ENCODE results near the gene MLF2.

Gene MLF2

GRCh38 chr12:6752921-6753771 is at the start of gene MLF2:
TSS of gene MLF2 (minus strand) at chr12:6753141. CDS start at chr12:6752334, 807 bp downstream.
- no peaks in the 10 kb centered on the region for H3K27me3 ChIP-seq (ENCODE audit: control insufficient read depth in 1 of 2, insufficient read depth in 2 of 2, low read length in 2 of 2)
- peak within 1 kb of the TSS; percentile 100 for H3K27ac ChIP-seq (ENCODE audit: low read depth, low read length)
- peaks cover 38% of the 10 kb centered on the region for H3K36me3 ChIP-seq (ENCODE audit: insufficient read depth, low read length)
- peaks cover 12% of the 10 kb centered on the region for H3K4me1 ChIP-seq (ENCODE audit: insufficient read depth, low read length)
- peak within 1 kb of the TSS; percentile 69 for H3K9ac ChIP-seq (ENCODE audit: low read length)
- peak within 1 kb of the TSS; percentile 52 to 80 for H3K4me3 ChIP-seq (ENCODE audit: low read depth in 1 of 2, low read length in 2 of 2)
- H3K9me3 ChIP-seq (ENCODE audit: low read length): no peaks in the 10 kb centered on the region

GRCh38 chr12:6799147-6799546 is 46.2 kb upstream of the MLF2 start:
- H3K9ac ChIP-seq (ENCODE audit: low read length): no peak overlapping the region
- no peak overlapping the region for H3K4me3 ChIP-seq (ENCODE audit: low read depth in 1 of 2, low read length in 2 of 2)
- no peaks in the 10 kb centered on the region for H3K4me1 ChIP-seq (ENCODE audit: insufficient read depth, low read length)
- H3K27me3 ChIP-seq (ENCODE audit: control insufficient read depth in 1 of 2, insufficient read depth in 2 of 2, low read length in 2 of 2): no peaks in the 10 kb centered on the region
- H3K9me3 ChIP-seq (ENCODE audit: low read length): no peaks in the 10 kb centered on the region
- no peaks in the 10 kb centered on the region for H3K36me3 ChIP-seq (ENCODE audit: insufficient read depth, low read length)
- no peak overlapping the region for H3K27ac ChIP-seq (ENCODE audit: low read depth, low read length)

- Histone ChIP-seq H3K4me1 (ENCODE audit: insufficient read depth, low read length) (no peaks in the 10 kb centered on the region), H3K9me3 (ENCODE audit: low read length) (no peaks in the 10 kb centered on the region), H3K36me3 (ENCODE audit: insufficient read depth, low read length) (no peaks in the 10 kb centered on the region), H3K4me3 (ENCODE audit: low read depth in 1 of 2, low read length in 2 of 2) (no peak overlapping the region), H3K9ac (ENCODE audit: low read length) (no peak overlapping the region), H3K27ac (ENCODE audit: low read depth, low read length) (no peak overlapping the region), H3K27me3 (ENCODE audit: control insufficient read depth in 1 of 2, insufficient read depth in 2 of 2, low read length in 2 of 2) (no peaks in the 10 kb centered on the region)
Measured at GRCh38 chr12:6796576-6796975, 43.6 kb upstream of the MLF2 start.

GRCh38 chr12:6795088-6795487 is 42.1 kb upstream of the MLF2 start:
- no peak overlapping the region for H3K4me3 ChIP-seq (ENCODE audit: low read depth in 1 of 2, low read length in 2 of 2)

GRCh38 chr12:6792522-6793201 is 39.7 kb upstream of the MLF2 start:
- H3K36me3 ChIP-seq (ENCODE audit: insufficient read depth, low read length): no peaks in the 10 kb centered on the region
- peak overlapping the region; percentile 44 for H3K27ac ChIP-seq (ENCODE audit: low read depth, low read length)
- H3K4me1 ChIP-seq (ENCODE audit: insufficient read depth, low read length): no peaks in the 10 kb centered on the region
- H3K27me3 ChIP-seq (ENCODE audit: control insufficient read depth in 1 of 2, insufficient read depth in 2 of 2, low read length in 2 of 2): no peaks in the 10 kb centered on the region
- no peaks in the 10 kb centered on the region for H3K9me3 ChIP-seq (ENCODE audit: low read length)
- H3K4me3 ChIP-seq (ENCODE audit: low read depth in 1 of 2, low read length in 2 of 2): no peak overlapping the region
- no peak overlapping the region for H3K9ac ChIP-seq (ENCODE audit: low read length)

More at GRCh38 chr12:6795088-6795487, 42.1 kb upstream of the MLF2 start:
- Histone ChIP-seq H3K27me3 (ENCODE audit: control insufficient read depth in 1 of 2, insufficient read depth in 2 of 2, low read length in 2 of 2) (no peaks in the 10 kb centered on the region), H3K36me3 (ENCODE audit: insufficient read depth, low read length) (no peaks in the 10 kb centered on the region), H3K27ac (ENCODE audit: low read depth, low read length) (no peak overlapping the region), H3K9ac (ENCODE audit: low read length) (no peak overlapping the region), H3K9me3 (ENCODE audit: low read length) (no peaks in the 10 kb centered on the region), H3K4me1 (ENCODE audit: insufficient read depth, low read length) (no peaks in the 10 kb centered on the region)

GRCh38 chr12:6791931-6792520 is 39.1 kb upstream of the MLF2 start:
- Histone ChIP-seq H3K4me3 (ENCODE audit: low read depth in 1 of 2, low read length in 2 of 2) (no peak overlapping the region), H3K9ac (ENCODE audit: low read length) (no peak overlapping the region), H3K9me3 (ENCODE audit: low read length) (no peaks in the 10 kb centered on the region)

GRCh38 chr12:6790496-6791150 is 37.7 kb upstream of the MLF2 start:
- Histone ChIP-seq H3K27ac (ENCODE audit: low read depth, low read length) (no peak overlapping the region), H3K27me3 (ENCODE audit: control insufficient read depth in 1 of 2, insufficient read depth in 2 of 2, low read length in 2 of 2) (no peaks in the 10 kb centered on the region), H3K9me3 (ENCODE audit: low read length) (no peaks in the 10 kb centered on the region), H3K36me3 (ENCODE audit: insufficient read depth, low read length) (no peaks in the 10 kb centered on the region), H3K9ac (ENCODE audit: low read length) (no peak overlapping the region), H3K4me3 (ENCODE audit: low read depth in 1 of 2, low read length in 2 of 2) (no peak overlapping the region), H3K4me1 (ENCODE audit: insufficient read depth, low read length) (no peaks in the 10 kb centered on the region)

More at GRCh38 chr12:6791931-6792520, 39.1 kb upstream of the MLF2 start:
- Histone ChIP-seq H3K4me1 (ENCODE audit: insufficient read depth, low read length) (no peaks in the 10 kb centered on the region), H3K27me3 (ENCODE audit: control insufficient read depth in 1 of 2, insufficient read depth in 2 of 2, low read length in 2 of 2) (no peaks in the 10 kb centered on the region), H3K36me3 (ENCODE audit: insufficient read depth, low read length) (no peaks in the 10 kb centered on the region), H3K27ac (ENCODE audit: low read depth, low read length) (peak overlapping the region; percentile 44)

- Histone ChIP-seq H3K9me3 (ENCODE audit: low read length) (no peaks in the 10 kb centered on the region), H3K27me3 (ENCODE audit: control insufficient read depth in 1 of 2, insufficient read depth in 2 of 2, low read length in 2 of 2) (no peaks in the 10 kb centered on the region), H3K27ac (ENCODE audit: low read depth, low read length) (no peak within 1 kb of the TSS), H3K9ac (ENCODE audit: low read length) (no peak within 1 kb of the TSS), H3K4me1 (ENCODE audit: insufficient read depth, low read length) (no peaks in the 10 kb centered on the region), H3K36me3 (ENCODE audit: insufficient read depth, low read length) (no peaks in the 10 kb centered on the region), H3K4me3 (ENCODE audit: low read depth in 1 of 2, low read length in 2 of 2) (peak within 1 kb of the TSS in 1 of 2 donors; percentile 32)
Measured at GRCh38 chr12:6788972-6789924, 36.3 kb upstream of the MLF2 start, which contains the start of gene CD4. TSS of gene CD4 (plus strand) at chr12:6789528. CDS start at chr12:6800139, 10,611 bp downstream.

- H3K4me1 ChIP-seq (ENCODE audit: insufficient read depth, low read length): no peaks in the 10 kb centered on the region
- H3K36me3 ChIP-seq (ENCODE audit: insufficient read depth, low read length): no peaks in the 10 kb centered on the region
- H3K27me3 ChIP-seq (ENCODE audit: control insufficient read depth in 1 of 2, insufficient read depth in 2 of 2, low read length in 2 of 2): no peaks in the 10 kb centered on the region
- H3K27ac ChIP-seq (ENCODE audit: low read depth, low read length): no peak overlapping the region
- no peak overlapping the region for H3K4me3 ChIP-seq (ENCODE audit: low read depth in 1 of 2, low read length in 2 of 2)
- no peak overlapping the region for H3K9ac ChIP-seq (ENCODE audit: low read length)
- no peaks in the 10 kb centered on the region for H3K9me3 ChIP-seq (ENCODE audit: low read length)
Measured at GRCh38 chr12:6787309-6787708, 34.4 kb upstream of the MLF2 start.

- Histone ChIP-seq H3K36me3 (ENCODE audit: insufficient read depth, low read length) (no peaks in the 10 kb centered on the region), H3K9ac (ENCODE audit: low read length) (no peak overlapping the region), H3K9me3 (ENCODE audit: low read length) (no peaks in the 10 kb centered on the region), H3K4me1 (ENCODE audit: insufficient read depth, low read length) (no peaks in the 10 kb centered on the region), H3K4me3 (ENCODE audit: low read depth in 1 of 2, low read length in 2 of 2) (no peak overlapping the region), H3K27me3 (ENCODE audit: control insufficient read depth in 1 of 2, insufficient read depth in 2 of 2, low read length in 2 of 2) (no peaks in the 10 kb centered on the region), H3K27ac (ENCODE audit: low read depth, low read length) (no peak overlapping the region)
Measured at GRCh38 chr12:6786416-6787094, 33.6 kb upstream of the MLF2 start.

Data from muscle layer of colon (tissue), 2 donors.